HepG2 (cell line): ENCODE data around the gene ZNF844. TPM values are rescaled to one million over a fixed set of nuclear protein-coding genes. Genes with fewer than 3 reads are reported as not detected.

Source experiments
- ATAC-seq: fragments of 200-7000 bp; cut with Tn5 transposase; 3 replicates; pipeline ENCODE4 v1.9.1; 2020; ENCODE audit warnings: mild to moderate bottlenecking, moderate library complexity
- BruUV-seq: library from RNA; stranded (reverse); fragments of 400-500 nt; replicated peaks from 2 replicates; lab custom pipeline; 2021; lab: Mats Ljungman, UMichigan
- CTCF ChIA-PET: fragments of 300-600 bp; formaldehyde crosslinking; extraction: SDS; loops from one replicate; lab custom pipeline; 2021; ENCODE audit warnings: low total read pairs, inconsistent platforms, low intra/inter-chr PET ratio; lab: Yijun Ruan, JAX
- POLR2A ChIA-PET: fragments of 350-600 bp; sonication (Branson Sonifier 250); formaldehyde crosslinking; loops from one replicate; lab custom pipeline; 2020; ENCODE audit warnings: antibody characterized with exemption, inconsistent platforms; lab: Yijun Ruan, JAX
- DNase-seq: peaks from one replicate; pipeline ENCODE4 v3.0.0-alpha.2; 2015; ENCODE audit warnings: low spot score
- FAIRE-seq: peaks from 3 replicates; lab custom pipeline; 2011; peaks lifted over from hg19 to GRCh38; lab: Jason Lieb, UNC
- H2AFZ ChIP-seq: one replicate; pipeline ENCODE4 v1.6.1; 2011; ENCODE audit warnings: low read length, inconsistent platforms
- H3K27ac ChIP-seq: fragments of 300-600 bp; 3 replicates; pipeline ENCODE4 v1.8.0; 2011; ENCODE audit warnings: mixed run types, mild to moderate bottlenecking, mixed read lengths, low read length, inconsistent platforms; ENCODE audit not compliant: insufficient read depth; ENCODE audit errors: extremely low read length
- H3K27me3 ChIP-seq, 2 experiments: fragments of 200-600 bp in 1 of 2; 2 replicates in 1 of 2; 3 replicates in 1 of 2; pipeline versions ENCODE4 v1.6.0 to v1.8.0; 2011; ENCODE audit warnings: low read length in 2 of 2, mild to moderate bottlenecking in 2 of 2, moderate library complexity in 2 of 2, inconsistent platforms in 1 of 2; ENCODE audit not compliant: insufficient read depth in 2 of 2, control insufficient read depth in 1 of 2
- H3K36me3 ChIP-seq, 2 experiments: fragments of 200-600 bp in 1 of 2; replicated peaks in 1 of 2; 2 replicates in 1 of 2; 3 replicates in 1 of 2; pipeline versions ENCODE4 v1.5.1 to v1.8.0; 2011; ENCODE audit warnings: low read length in 2 of 2, inconsistent platforms in 1 of 2; ENCODE audit not compliant: insufficient read depth in 2 of 2, control insufficient read depth in 1 of 2
- H3K4me1 ChIP-seq: 2 replicates; pipeline ENCODE4 v1.5.1; 2012; ENCODE audit warnings: low read length, inconsistent platforms; ENCODE audit not compliant: insufficient read depth
- H3K4me2 ChIP-seq: 2 replicates; pipeline ENCODE4 v1.6.0; 2011; ENCODE audit warnings: low read depth, low read length, inconsistent platforms
- H3K4me3 ChIP-seq, 3 experiments: fragments of 200-600 bp in 1 of 3; sonication (generic), shearing (Covaris generic) in 1 of 3; replicated peaks in 1 of 3; 2 replicates each; pipeline ENCODE4 v1.5.1; 2011 to 2016; ENCODE audit warnings: low read length in 3 of 3, inconsistent platforms in 2 of 3, low read depth in 2 of 3, mild to moderate bottlenecking in 2 of 3, control low read depth in 1 of 3, mixed read lengths in 1 of 3; ENCODE audit not compliant: insufficient read depth in 1 of 3
- H3K79me2 ChIP-seq: one replicate; pipeline ENCODE4 v1.6.1; 2011; ENCODE audit warnings: low read length, inconsistent platforms; ENCODE audit not compliant: insufficient read depth
- H3K9ac ChIP-seq: 2 replicates; pipeline ENCODE4 v1.6.0; 2011; ENCODE audit warnings: mild to moderate bottlenecking, low read depth, low read length, inconsistent platforms; ENCODE audit not compliant: insufficient read depth
- H3K9me3 ChIP-seq: 2 replicates; pipeline ENCODE4 v1.5.1; 2012; ENCODE audit warnings: mild to moderate bottlenecking, low read length
- H4K20me1 ChIP-seq: 2 replicates; pipeline ENCODE4 v1.6.0; 2011; ENCODE audit warnings: inconsistent platforms, mild to moderate bottlenecking, low read length, moderate library complexity; ENCODE audit not compliant: insufficient read depth
- CEBPB ChIP-seq: IDR thresholded peaks from 2 replicates; pipeline ENCODE4 v1.6.1; 2011; ENCODE audit warnings: low read depth, low read length, improper control_type of control experiment, borderline replicate concordance
- CEBPG ChIP-seq: IDR thresholded peaks from 2 replicates; pipeline ENCODE4 v1.6.1; 2016
- GTF2F1 ChIP-seq: fragments of 150-350 bp; IDR thresholded peaks from 2 replicates; pipeline ENCODE4 v1.6.1; 2014; ENCODE audit warnings: low read length
- HNF4A ChIP-seq: sonication (generic); formaldehyde crosslinking; IDR thresholded peaks from 2 replicates; pipeline ENCODE4 v1.4.0; 2020; ENCODE audit warnings: missing genetic modification reagents
- MYNN ChIP-seq: sonication (generic); formaldehyde crosslinking; IDR thresholded peaks from 2 replicates; pipeline ENCODE4 v1.4.0; 2020; ENCODE audit warnings: mild to moderate bottlenecking, low read depth, missing genetic modification reagents
- NFE2 ChIP-seq: sonication (generic); formaldehyde crosslinking; IDR thresholded peaks from 2 replicates; pipeline ENCODE4 v1.4.0; 2020; ENCODE audit warnings: missing genetic modification reagents
- RARA ChIP-seq: IDR thresholded peaks from 2 replicates; pipeline ENCODE4 v1.6.1; 2016; ENCODE audit warnings: missing genetic modification reagents, missing compliant biosample characterization
- RFX1 ChIP-seq: fragments of 450-650 bp; IDR thresholded peaks from 2 replicates; pipeline ENCODE4 v1.6.1; 2017
- SALL1 ChIP-seq: sonication (generic); formaldehyde crosslinking; IDR thresholded peaks from 2 replicates; pipeline ENCODE4 v1.8.0; 2022; ENCODE audit warnings: mild to moderate bottlenecking, missing genetic modification reagents
- SKI ChIP-seq: fragments of 450-650 bp; IDR thresholded peaks from one replicate; pipeline ENCODE4 v1.6.1; 2018; ENCODE audit warnings: mild to moderate bottlenecking; ENCODE audit not compliant: partially characterized antibody
- TAF1 ChIP-seq: sonication (generic); formaldehyde crosslinking; IDR thresholded peaks from 2 replicates; pipeline ENCODE4 v1.4.0; 2020; ENCODE audit warnings: missing genetic modification reagents
- ZBTB20 ChIP-seq: sonication (generic); formaldehyde crosslinking; IDR thresholded peaks from 2 replicates; pipeline ENCODE4 v1.8.1; 2023; ENCODE audit warnings: missing genetic modification reagents, low read depth, mild to moderate bottlenecking, borderline replicate concordance
- ZBTB26 ChIP-seq: IDR thresholded peaks from 2 replicates; pipeline ENCODE4 v1.6.1; 2016; ENCODE audit warnings: missing compliant biosample characterization, missing genetic modification reagents, borderline replicate concordance
- ZNF431 ChIP-seq: sonication (generic); formaldehyde crosslinking; IDR thresholded peaks from 2 replicates; pipeline ENCODE4 v1.9.0; 2022; ENCODE audit warnings: missing genetic modification reagents, low read depth, mild to moderate bottlenecking, borderline replicate concordance
- ZNF572 ChIP-seq: sonication (generic); formaldehyde crosslinking; IDR thresholded peaks from 2 replicates; pipeline ENCODE4 v1.5.1; 2020; ENCODE audit warnings: mild to moderate bottlenecking, missing genetic modification reagents
- in situ Hi-C: cut with HindIII; loops from 2 replicates; pipeline ENCODE4 v1.10.0; 2017; ENCODE audit warnings: low pct_unique_long_range_greater_than_20kb; ENCODE audit not compliant: extremely low pct_ligation_motif_present
- intact Hi-C: fragments of 100-400 bp; cut with micrococcal nuclease; formaldehyde crosslinking; loops from one replicate; pipeline ENCODE4 v1.10.0; 2022; ENCODE audit not compliant: unreplicated experiment
- polyA plus RNA-seq, 8 experiments: library from polyadenylated mRNA; depleted of rRNA in 3 of 8; stranded (reverse) in 7 of 8; unstranded in 1 of 8; fragments of >200 nt; fragmentation: Illumina TruSeq in 4 of 8; extraction: Trizol in 4 of 8; gene quantifications; 2 replicates each; pipeline versions ENCODE4 v1.2.1 to v1.2.3, GENCODE V29; 2011 to 2016; ENCODE audit warnings: low read depth in 4 of 8, missing spikeins in 1 of 8, mixed read lengths in 1 of 8; ENCODE audit not compliant: insufficient read depth in 1 of 8
- total RNA-seq, 5 experiments: library from RNA; depleted of rRNA; stranded (reverse); fragments of >200 nt; fragmentation: Illumina TruSeq; extraction: Trizol; gene quantifications; 2 replicates each; pipeline ENCODE4 v1.2.3, GENCODE V29; 2016; ENCODE audit warnings: low read depth in 1 of 5

ZNF844 gene
- total and polyA plus RNA-seq, 2 of the 13 experiments (the other 11 are each of a cell fraction or from before 2014, with no cell fraction given) = 1.0 to 3.2 TPM

- FAIRE-seq = no peak
- BruUV-seq = no TSS peak
- ChIA-PET POLR2A (interaction anchor here (1.4 to 1.6 kb wide), 2 partner anchors 10 to 17 kb away, joined by 4 to 7 read pairs; partner anchors contain the start of gene ZNF878), CTCF (no interaction called here)
- Histone ChIP-seq H3K79me2 (no peaks in the 10 kb centered on the region), H3K9ac (no peak overlapping the region), H3K36me3 (peaks cover 6 to 19% of the 10 kb centered on the region in 2 experiments; a peak in 3 of 5 replicates), H3K27me3 (no peaks in the 10 kb centered on the region), H3K4me2 (no peak overlapping the region; the same call in 1 of the 2 replicates), H3K9me3 (no peaks in the 10 kb centered on the region)
- in situ Hi-C loops = no loop called here
- intact Hi-C loops = no loop called here
- TF ChIP-seq HNF4A = peak; percentile 68
- no peak for TF ChIP-seq MYNN
- TF ChIP-seq SKI = peak; percentile 60
- TF ChIP-seq SALL1 (CRISPR knock-in tag) = peak; percentile 55
- no peak for TF ChIP-seq NFE2
- no peak for TF ChIP-seq ZBTB26 (CRISPR knock-in tag)
- TF ChIP-seq RARA = peak; percentile 77
- TF ChIP-seq GTF2F1 = no peak
- TF ChIP-seq CEBPB = peak; percentile 61; the same call in 1 of the 2 replicates
- peak; percentile 42; the same call in 1 of the 2 replicates for TF ChIP-seq CEBPG
- peak; percentile 41 for TF ChIP-seq RFX1
- TF ChIP-seq TAF1 (CRISPR knock-in tag) = no peak
- TF ChIP-seq ZBTB20 (CRISPR knock-in tag) = peak; percentile 29; the same call in 1 of the 2 replicates
- TF ChIP-seq ZNF572 (CRISPR knock-in tag) = no peak
- no peak for TF ChIP-seq ZNF431 (CRISPR knock-in tag)
- TF ChIP-seq, all 625 proteins: peak for 8
- DNase-seq = peak; percentile 28
- peak; percentile 41; the same call in 2 of the 3 replicates for ATAC-seq
- no peak overlapping the region for H3K4me3 ChIP-seq
- H4K20me1 ChIP-seq = no peaks in the 10 kb centered on the region
- H3K4me1 ChIP-seq = peaks cover 16% of the 10 kb centered on the region
- H3K27ac ChIP-seq = peak overlapping the region; percentile 39
- no peak overlapping the region for H2AFZ ChIP-seq
These were observed 21.6 kb upstream of the ZNF844 start for GRCh38 chr19:12042893-12043292.
